ENCODE data around the gene CDK9. TPM values are rescaled to one million over a fixed set of nuclear protein-coding genes. Genes with fewer than 3 reads are reported as not detected.

CDK9 gene
- total RNA-seq, 2 experiments from 2014 or later: 80.0 to 136 TPM

DNA sequence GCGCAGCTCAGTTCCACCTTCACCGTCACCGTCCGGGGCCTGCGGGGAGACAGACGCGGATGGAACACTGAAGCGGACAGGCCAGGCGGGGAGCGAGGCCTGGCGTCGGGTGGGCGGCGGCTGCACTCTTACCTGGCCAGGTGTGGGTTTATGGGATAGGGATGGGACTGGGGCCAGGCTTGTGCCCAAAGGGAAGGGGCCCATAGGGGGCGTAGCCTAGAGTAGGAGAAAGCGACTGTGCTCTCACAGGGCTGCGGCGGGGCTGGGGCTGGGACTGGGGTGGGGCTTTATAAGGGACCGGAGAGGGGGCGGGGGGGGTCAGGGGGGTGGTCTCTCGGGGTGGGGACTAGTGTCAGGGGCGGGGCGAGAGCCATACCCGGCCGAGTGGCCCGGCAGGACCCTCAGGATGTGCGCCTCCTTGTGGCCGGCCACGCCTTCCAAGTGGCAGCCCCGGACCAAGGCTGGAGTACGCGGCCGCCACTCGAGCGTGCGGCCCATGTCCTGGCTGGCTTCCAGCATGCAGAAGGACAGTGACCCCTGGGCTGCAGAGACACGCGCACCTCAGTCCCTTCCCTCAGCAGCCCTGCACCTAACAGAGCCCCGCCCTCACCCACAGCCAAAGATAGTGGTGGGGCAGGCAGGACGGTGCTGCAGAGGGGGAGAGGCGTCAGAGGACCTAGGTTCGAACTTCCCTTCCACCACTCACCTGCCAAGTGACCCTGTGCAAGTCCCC lies 39.7 kb downstream of the CDK9 start:
- Histone ChIP-seq H3K4me3 (ENCODE audit: low read depth, low read length, poor library complexity, severe bottlenecking) (no peak overlapping the region), H3K9me3 (ENCODE audit: low read length) (no peaks in the 10 kb centered on the region), H3K4me1 (ENCODE audit: insufficient read depth, low read length, poor library complexity, severe bottlenecking) (no peaks in the 10 kb centered on the region), H3K9me2 (ENCODE audit: insufficient read depth, low read length) (no peaks in the 10 kb centered on the region), H3K79me2 (ENCODE audit: insufficient read depth, low read depth, low read length) (no peaks in the 10 kb centered on the region), H2AFZ (ENCODE audit: low read length) (no peak overlapping the region), H3K27ac (ENCODE audit: low read depth, low read length, poor library complexity, severe bottlenecking) (no peak overlapping the region), H3K36me3 (ENCODE audit: insufficient read depth, low read length) (no peaks in the 10 kb centered on the region), H3K4me2 (ENCODE audit: low read length) (no peak overlapping the region), H4K20me1 (ENCODE audit: insufficient read depth, low read length) (no peaks in the 10 kb centered on the region)
- POLR2A ChIA-PET: no interaction called here
- DNase-seq (ENCODE audit: low spot score): peak; percentile 58
- BruUV-seq (replicated peaks): no TSS peak
- intact Hi-C loops (cut with micrococcal nuclease; ENCODE audit: unreplicated experiment): no loop called here
- CTCF ChIA-PET (ENCODE audit: unreplicated experiment): interaction anchor here (0.6 to 1.4 kb wide), 2 partner anchors 12 to 54 kb away, joined by 3 to 4 read pairs; no protein-coding TSS in a partner anchor
- TF ChIP-seq EZH2phosphoT487 (IDR thresholded peaks at IDR 0.05; ENCODE audit: borderline replicate concordance, low read depth, low read length): no peak
- TF ChIP-seq, protein P1, sequence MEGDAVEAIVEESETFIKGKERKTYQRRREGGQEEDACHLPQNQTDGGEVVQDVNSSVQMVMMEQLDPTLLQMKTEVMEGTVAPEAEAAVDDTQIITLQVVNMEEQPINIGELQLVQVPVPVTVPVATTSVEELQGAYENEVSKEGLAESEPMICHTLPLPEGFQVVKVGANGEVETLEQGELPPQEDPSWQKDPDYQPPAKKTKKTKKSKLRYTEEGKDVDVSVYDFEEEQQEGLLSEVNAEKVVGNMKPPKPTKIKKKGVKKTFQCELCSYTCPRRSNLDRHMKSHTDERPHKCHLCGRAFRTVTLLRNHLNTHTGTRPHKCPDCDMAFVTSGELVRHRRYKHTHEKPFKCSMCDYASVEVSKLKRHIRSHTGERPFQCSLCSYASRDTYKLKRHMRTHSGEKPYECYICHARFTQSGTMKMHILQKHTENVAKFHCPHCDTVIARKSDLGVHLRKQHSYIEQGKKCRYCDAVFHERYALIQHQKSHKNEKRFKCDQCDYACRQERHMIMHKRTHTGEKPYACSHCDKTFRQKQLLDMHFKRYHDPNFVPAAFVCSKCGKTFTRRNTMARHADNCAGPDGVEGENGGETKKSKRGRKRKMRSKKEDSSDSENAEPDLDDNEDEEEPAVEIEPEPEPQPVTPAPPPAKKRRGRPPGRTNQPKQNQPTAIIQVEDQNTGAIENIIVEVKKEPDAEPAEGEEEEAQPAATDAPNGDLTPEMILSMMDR (conservative IDR thresholded peaks at IDR 0.05; ENCODE audit: low read length): peak; percentile 66

- no TSS peak for BruUV-seq (replicated peaks)
- ChIA-PET POLR2A (no interaction called here), CTCF (ENCODE audit: unreplicated experiment) (no interaction called here)
- Histone ChIP-seq H3K36me3 (ENCODE audit: insufficient read depth, low read length) (no peaks in the 10 kb centered on the region), H3K9me3 (ENCODE audit: low read length) (no peaks in the 10 kb centered on the region), H3K4me3 (ENCODE audit: low read depth, low read length, poor library complexity, severe bottlenecking) (no peak overlapping the region), H3K27ac (ENCODE audit: low read depth, low read length, poor library complexity, severe bottlenecking) (no peak overlapping the region), H3K4me1 (ENCODE audit: insufficient read depth, low read length, poor library complexity, severe bottlenecking) (no peaks in the 10 kb centered on the region), H4K20me1 (ENCODE audit: insufficient read depth, low read length) (no peaks in the 10 kb centered on the region), H3K4me2 (ENCODE audit: low read length) (no peak overlapping the region), H3K9me2 (ENCODE audit: insufficient read depth, low read length) (no peaks in the 10 kb centered on the region), H3K79me2 (ENCODE audit: insufficient read depth, low read depth, low read length) (no peaks in the 10 kb centered on the region), H2AFZ (ENCODE audit: low read length) (no peak overlapping the region)
- TF ChIP-seq, protein P1 (conservative IDR thresholded peaks at IDR 0.05; ENCODE audit: low read length): no peak
- no peak for TF ChIP-seq EZH2phosphoT487 (IDR thresholded peaks at IDR 0.05; ENCODE audit: borderline replicate concordance, low read depth, low read length)
- intact Hi-C loops (cut with micrococcal nuclease; ENCODE audit: unreplicated experiment): no loop called here
- no peak for DNase-seq (ENCODE audit: low spot score)
Observed at GRCh38 chr9:127826253-127826913, 40.5 kb downstream of the CDK9 start.
